ENCODE results near the gene PIEZO1.
"Not testable (repeated sequence)": the region's sequence is repeated elsewhere in the genome, so short reads cannot be mapped to it uniquely, and the experiment has no call there.

PIEZO1 gene

GRCh38 chr16:88669493-88669892, 115.5 kb downstream of the PIEZO1 start:
- H3K36me3 Mint-ChIP-seq (ENCODE audit: insufficient read depth); H3K9me3 Mint-ChIP-seq; H3K27ac Mint-ChIP-seq (ENCODE audit: low read depth); ATAC-seq (replicated peaks; ENCODE audit: extremely low read depth, poor library complexity, severe bottlenecking); H3K4me3 Mint-ChIP-seq; H3K4me1 Mint-ChIP-seq; H3K27me3 Mint-ChIP-seq; DNase-seq (ENCODE audit: low spot score in 2 of 2): not testable (repeated sequence)

GRCh38 chr16:88667461-88667860, 117.6 kb downstream of the PIEZO1 start:
- ATAC-seq (replicated peaks; ENCODE audit: extremely low read depth, poor library complexity, severe bottlenecking) (no peak), DNase-seq (ENCODE audit: low spot score in 2 of 2) (no peak)
- Mint-ChIP-seq H3K4me1 (no peaks in the 10 kb centered on the region), H3K27ac (ENCODE audit: low read depth) (no peak overlapping the region), H3K4me3 (no peak overlapping the region), H3K36me3 (ENCODE audit: insufficient read depth) (peaks cover 9% of the 10 kb centered on the region), H3K27me3 (no peaks in the 10 kb centered on the region), H3K9me3 (no peaks in the 10 kb centered on the region)

GRCh38 chr16:88665570-88665969, 119.5 kb downstream of the PIEZO1 start:
- H3K4me3 Mint-ChIP-seq = no peak overlapping the region
- H3K4me1 Mint-ChIP-seq = peaks cover 12% of the 10 kb centered on the region
- H3K9me3 Mint-ChIP-seq = no peaks in the 10 kb centered on the region
- H3K27ac Mint-ChIP-seq (ENCODE audit: low read depth) = no peak overlapping the region
- DNase-seq (ENCODE audit: low spot score in 2 of 2) = no peak
- ATAC-seq (replicated peaks; ENCODE audit: extremely low read depth, poor library complexity, severe bottlenecking) = no peak
- no peaks in the 10 kb centered on the region for H3K27me3 Mint-ChIP-seq
- H3K36me3 Mint-ChIP-seq (ENCODE audit: insufficient read depth) = peaks cover 10% of the 10 kb centered on the region

Measured in central memory CD8-positive, alpha-beta T cell (primary cell).